GM18520 (cell line): ENCODE data around the gene VENTX.

ENCODE experiments used
- ATAC-seq: cut with Tn5 transposase; IDR thresholded peaks from one replicate; pipeline ENCODE4 v1.9.1; 2021; ENCODE audit not compliant: unreplicated experiment

VENTX gene

GRCh38 chr10:133271521-133272300, 34.1 kb downstream of the VENTX start:
- no peak for ATAC-seq

GRCh38 chr10:133272301-133272963, 34.8 kb downstream of the VENTX start:
- no peak for ATAC-seq

- ATAC-seq, result no peak
Measured at GRCh38 chr10:133272964-133273420, 35.3 kb downstream of the VENTX start.

GRCh38 chr10:133273534-133274143, 36.0 kb downstream of the VENTX start:
- ATAC-seq, result no peak

- ATAC-seq, result peak; percentile 34
Measured at GRCh38 chr10:133274751-133275683, 37.4 kb downstream of the VENTX start.

- no peak for ATAC-seq
Measured at GRCh38 chr10:133275684-133276092, 38.0 kb downstream of the VENTX start.

GRCh38 chr10:133276100-133276434, 38.4 kb downstream of the VENTX start:
- ATAC-seq, result no peak

GRCh38 chr10:133276435-133277201, 39.0 kb downstream of the VENTX start, which contains the start of gene ADAM8:
Gene ADAM8, minus strand, starts transcription at chr10:133276868. Its CDS starts 51 bp downstream, at chr10:133276817.
- peak; percentile 32 for ATAC-seq

- ATAC-seq, result no peak
Measured at GRCh38 chr10:133277277-133277992, 39.8 kb downstream of the VENTX start.

- no peak for ATAC-seq
Measured at GRCh38 chr10:133277993-133278576, 40.4 kb downstream of the VENTX start.

GRCh38 chr10:133278577-133279265, 41.1 kb downstream of the VENTX start:
- peak; percentile 28 for ATAC-seq

- no peak for ATAC-seq
Measured at GRCh38 chr10:133279326-133280226, 41.9 kb downstream of the VENTX start.

- no peak for ATAC-seq
Measured at GRCh38 chr10:133280391-133281059, 42.9 kb downstream of the VENTX start.

- no peak for ATAC-seq
Measured at GRCh38 chr10:133281084-133281483, 43.4 kb downstream of the VENTX start.

- ATAC-seq, result no peak
Measured at GRCh38 chr10:133281628-133282372, 44.1 kb downstream of the VENTX start.

- no peak for ATAC-seq
Measured at GRCh38 chr10:133282846-133283390, 45.3 kb downstream of the VENTX start.
